ENCODE results near the gene GPRIN2. TPM values are rescaled to one million over a fixed set of nuclear protein-coding genes. Genes with fewer than 3 reads are reported as not detected.

GPRIN2 gene
- total RNA-seq, 1 experiment from 2014 or later = 10.5 TPM

DNA sequence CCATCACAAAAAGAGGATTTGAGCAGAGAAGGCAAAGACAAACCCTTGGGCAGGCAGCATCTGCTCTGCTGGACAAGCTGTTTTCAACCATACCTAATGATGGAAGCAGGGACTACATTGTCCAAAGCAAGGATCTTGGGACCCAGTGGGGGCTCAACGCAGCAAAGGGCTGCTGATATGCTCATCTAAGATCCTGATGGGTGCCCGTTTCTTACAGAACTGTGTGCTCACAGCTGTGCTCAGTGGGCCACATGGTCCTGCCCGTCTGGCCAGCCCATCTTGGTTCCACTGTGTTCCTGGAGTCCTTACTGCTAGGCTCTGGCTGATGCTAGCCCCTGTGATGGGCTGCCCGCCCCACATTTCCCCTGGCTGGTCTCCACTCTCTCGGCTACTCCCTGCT is 36.1 kb downstream of the GPRIN2 start:
- Histone ChIP-seq H4K91ac (ENCODE audit: insufficient read length, low read depth, low read length) (no peak overlapping the region), H3K18ac (ENCODE audit: insufficient read length, low read depth, low read length) (no peak overlapping the region), H3K27ac (ENCODE audit: insufficient read length, low read depth, low read length) (no peak overlapping the region), H4K5ac (ENCODE audit: insufficient read length, low read depth, low read length) (no peak overlapping the region), H2AFZ (ENCODE audit: low read length) (no peak overlapping the region), H3K23me2 (ENCODE audit: insufficient read length, low read depth, low read length, poor library complexity, severe bottlenecking) (no peaks in the 10 kb centered on the region), H2AK5ac (ENCODE audit: insufficient read length, low read length) (no peak overlapping the region), H2BK5ac (ENCODE audit: insufficient read length, low read length) (no peak overlapping the region), H3K9me3 (ENCODE audit: control insufficient read depth, low read depth, low read length) (no peaks in the 10 kb centered on the region), H3T11ph (ENCODE audit: low read length) (no peak overlapping the region), H3K4me2 (ENCODE audit: insufficient read depth, insufficient read length, low read length) (no peak overlapping the region), H3K27me3 (ENCODE audit: insufficient read depth, low read length) (no peaks in the 10 kb centered on the region), H2BK12ac (ENCODE audit: insufficient read length, low read depth, low read length) (no peak overlapping the region), H3K23ac (ENCODE audit: insufficient read length, low read depth, low read length) (no peak overlapping the region), H2BK120ac (ENCODE audit: low read depth, low read length, poor library complexity, severe bottlenecking) (no peak overlapping the region), H4K8ac (replicated peaks; ENCODE audit: insufficient read length, low read depth, low read length) (no peak overlapping the region), H2BK20ac (ENCODE audit: low read depth, low read length, poor library complexity, severe bottlenecking) (no peak overlapping the region), H2BK15ac (ENCODE audit: low read depth, low read length) (no peak overlapping the region), H3K9ac (ENCODE audit: extremely low read depth, insufficient read length, low read length) (no peak overlapping the region), H3K79me2 (ENCODE audit: insufficient read depth, low read length) (no peaks in the 10 kb centered on the region), H3K4ac (ENCODE audit: low read depth, low read length) (no peak overlapping the region), H4K20me1 (ENCODE audit: control insufficient read depth, insufficient read depth, insufficient read length) (no peaks in the 10 kb centered on the region), H3K4me1 (ENCODE audit: insufficient read depth, low read length) (no peaks in the 10 kb centered on the region), H3K56ac (ENCODE audit: insufficient read length, low read depth, low read length) (no peak overlapping the region), H3K14ac (ENCODE audit: insufficient read depth, low read length) (no peak overlapping the region), H3K79me1 (ENCODE audit: insufficient read depth, low read depth, low read length, poor library complexity, severe bottlenecking) (no peaks in the 10 kb centered on the region)
- no peak for DNase-seq
- TF ChIP-seq, protein P1, sequence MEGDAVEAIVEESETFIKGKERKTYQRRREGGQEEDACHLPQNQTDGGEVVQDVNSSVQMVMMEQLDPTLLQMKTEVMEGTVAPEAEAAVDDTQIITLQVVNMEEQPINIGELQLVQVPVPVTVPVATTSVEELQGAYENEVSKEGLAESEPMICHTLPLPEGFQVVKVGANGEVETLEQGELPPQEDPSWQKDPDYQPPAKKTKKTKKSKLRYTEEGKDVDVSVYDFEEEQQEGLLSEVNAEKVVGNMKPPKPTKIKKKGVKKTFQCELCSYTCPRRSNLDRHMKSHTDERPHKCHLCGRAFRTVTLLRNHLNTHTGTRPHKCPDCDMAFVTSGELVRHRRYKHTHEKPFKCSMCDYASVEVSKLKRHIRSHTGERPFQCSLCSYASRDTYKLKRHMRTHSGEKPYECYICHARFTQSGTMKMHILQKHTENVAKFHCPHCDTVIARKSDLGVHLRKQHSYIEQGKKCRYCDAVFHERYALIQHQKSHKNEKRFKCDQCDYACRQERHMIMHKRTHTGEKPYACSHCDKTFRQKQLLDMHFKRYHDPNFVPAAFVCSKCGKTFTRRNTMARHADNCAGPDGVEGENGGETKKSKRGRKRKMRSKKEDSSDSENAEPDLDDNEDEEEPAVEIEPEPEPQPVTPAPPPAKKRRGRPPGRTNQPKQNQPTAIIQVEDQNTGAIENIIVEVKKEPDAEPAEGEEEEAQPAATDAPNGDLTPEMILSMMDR (conservative IDR thresholded peaks at IDR 0.05) = no peak
- Mint-ChIP-seq H3K27ac (no peak overlapping the region), H3K9me3 (no peaks in the 10 kb centered on the region), H3K27me3 (ENCODE audit: low read depth) (peaks cover 3% of the 10 kb centered on the region; the same call in 1 of the 2 replicates), H3K4me3 (no peak overlapping the region), H3K36me3 (ENCODE audit: insufficient read depth in 1 of 3, low read depth in 3 of 3) (no peaks in the 10 kb centered on the region), H3K4me1 (no peaks in the 10 kb centered on the region)
- WGBS (ENCODE audit: extremely low coverage, insufficient read length, low lambda C conversion rate) = no CpG with 5 or more reads among the region's 5 CpGs

Data from H9 (cell line).